HG03457 (cell line): Measurements from ENCODE around the gene TBX21.

ENCODE experiments used
- ATAC-seq: cut with Tn5 transposase; IDR thresholded peaks from one replicate; pipeline ENCODE4 v1.9.1; 2021; ENCODE audit warnings: moderate number of reproducible peaks; ENCODE audit not compliant: unreplicated experiment

TBX21 gene

GRCh38 chr17:47697906-47698711 is 34.9 kb upstream of the TBX21 start:
- ATAC-seq = no peak

GRCh38 chr17:47698749-47699535 is 34.1 kb upstream of the TBX21 start:
- ATAC-seq = no peak

GRCh38 chr17:47699536-47699840 is 33.5 kb upstream of the TBX21 start:
- no peak for ATAC-seq

GRCh38 chr17:47700471-47701449 is 32.3 kb upstream of the TBX21 start:
- ATAC-seq = no peak

GRCh38 chr17:47701608-47702007 is 31.4 kb upstream of the TBX21 start:
- no peak for ATAC-seq

- ATAC-seq = no peak
Observed at GRCh38 chr17:47702391-47702995, 30.5 kb upstream of the TBX21 start.

GRCh38 chr17:47703191-47703591 is 29.8 kb upstream of the TBX21 start:
- ATAC-seq = no peak

GRCh38 chr17:47703671-47704070 is 29.4 kb upstream of the TBX21 start:
- no peak for ATAC-seq

- ATAC-seq = no peak
Observed at GRCh38 chr17:47704116-47704515, 28.9 kb upstream of the TBX21 start.

- ATAC-seq = no peak
Observed at GRCh38 chr17:47704736-47705135, 28.3 kb upstream of the TBX21 start.

- ATAC-seq = no peak
Observed at GRCh38 chr17:47705536-47706530, 27.2 kb upstream of the TBX21 start.

- ATAC-seq = no peak
Observed at GRCh38 chr17:47707056-47707804, 25.8 kb upstream of the TBX21 start.

- ATAC-seq = no peak
Observed at GRCh38 chr17:47707884-47708283, 25.2 kb upstream of the TBX21 start.

- ATAC-seq = no peak
Observed at GRCh38 chr17:47708312-47708863, 24.6 kb upstream of the TBX21 start.

GRCh38 chr17:47708864-47709541 is 24.0 kb upstream of the TBX21 start:
- no peak for ATAC-seq

GRCh38 chr17:47709594-47709993 is 23.4 kb upstream of the TBX21 start:
- ATAC-seq = no peak

GRCh38 chr17:47711366-47712099 is 21.5 kb upstream of the TBX21 start:
- no peak for ATAC-seq
